GM10847 (cell line): ENCODE measurements around the gene ACTL10.

ENCODE experiments used
- POLR2A ChIP-seq: IDR thresholded peaks from 2 replicates; pipeline ENCODE4 v1.6.1; 2011; ENCODE audit not compliant: insufficient read length; ENCODE audit errors: extremely low read depth

The ACTL10 gene

GRCh38 chr20:33709905-33710541 is 43.3 kb downstream of the ACTL10 start:
- no peak for TF ChIP-seq POLR2A

- TF ChIP-seq POLR2A: no peak
These were observed 44.1 kb downstream of the ACTL10 start for GRCh38 chr20:33710681-33711445.

GRCh38 chr20:33711446-33711738 is 44.6 kb downstream of the ACTL10 start:
- no peak for TF ChIP-seq POLR2A

- TF ChIP-seq POLR2A: no peak
These were observed 47.2 kb downstream of the ACTL10 start for GRCh38 chr20:33713865-33714367.

- TF ChIP-seq POLR2A: no peak
These were observed 49.8 kb downstream of the ACTL10 start for GRCh38 chr20:33716498-33716897.
